Measurements from ENCODE around the gene MACROD1. TPM values are rescaled to one million over a fixed set of nuclear protein-coding genes. Genes with fewer than 3 reads are reported as not detected.

The MACROD1 gene
- total and polyA plus RNA-seq, 9 of the 15 experiments (the other 6 are each of a cell fraction or from before 2014, with no cell fraction given) = 1.1 to 60.0 (median 26.4) TPM

- TF ChIP-seq ELK3 (CRISPR knock-in tag; IDR thresholded peaks at IDR 0.05) (no peak), ZNF830 (CRISPR knock-in tag; IDR thresholded peaks at IDR 0.05) (no peak), ZNF347 (CRISPR knock-in tag; IDR thresholded peaks at IDR 0.05; ENCODE audit: low read depth) (no peak), ATF3 (IDR thresholded peaks at IDR 0.05) (no peak), ATF3 (CRISPR knock-in tag; conservative IDR thresholded peaks at IDR 0.05) (peak; percentile 40; the same call in 1 of the 2 replicates), ASH1L (IDR thresholded peaks at IDR 0.05; ENCODE audit: borderline replicate concordance, low read depth, partially characterized antibody) (no peak), SAP30 (IDR thresholded peaks at IDR 0.05; ENCODE audit: borderline replicate concordance, insufficient read depth, low read depth, low read length, poor library complexity, severe bottlenecking) (peak; percentile 83), IRF9 (tag; IDR thresholded peaks at IDR 0.05) (no peak), ZNF699 (CRISPR knock-in tag; IDR thresholded peaks at IDR 0.05; ENCODE audit: insufficient replicate concordance) (no peak), LARP7 (IDR thresholded peaks at IDR 0.05) (no peak), NFIC (IDR thresholded peaks at IDR 0.05) (no peak), DLX4 (CRISPR knock-in tag; IDR thresholded peaks at IDR 0.05) (no peak), ZBTB26 (CRISPR knock-in tag; IDR thresholded peaks at IDR 0.05) (no peak), PURB (CRISPR knock-in tag; IDR thresholded peaks at IDR 0.05; ENCODE audit: low read depth) (no peak), CBX1 (IDR thresholded peaks at IDR 0.05; ENCODE audit: low read depth) (no peak; the same call in 1 of the 2 replicates), POLR2B (IDR thresholded peaks at IDR 0.05; ENCODE audit: low read depth, partially characterized antibody) (peak; percentile 37)
These were observed at the start of gene MACROD1 (continued) for GRCh38 chr11:64165842-64166635.
